ENCODE data around the gene SMYD4. TPM values are rescaled to one million over a fixed set of nuclear protein-coding genes. Genes with fewer than 3 reads are reported as not detected.

SMYD4 gene
- total and polyA plus RNA-seq, 2 experiments from 2014 or later: 17.0 to 21.9 TPM

GRCh38 chr17:1764284-1764683, 65.4 kb downstream of the SMYD4 start (continued):
- no peak for TF ChIP-seq CREB1 (CRISPR knock-in tag; IDR thresholded peaks at IDR 0.05; ENCODE audit: low read depth)
- TF ChIP-seq NANOG (IDR thresholded peaks at IDR 0.05; ENCODE audit: borderline replicate concordance): no peak
- no peak for TF ChIP-seq ZNF331 (CRISPR knock-in tag; IDR thresholded peaks at IDR 0.05; ENCODE audit: low read depth)

GRCh38 chr17:1762901-1763898, 66.5 kb downstream of the SMYD4 start:
- Histone ChIP-seq H3K36me3 (ENCODE audit: insufficient read depth) (no peaks in the 10 kb centered on the region), H3K4me3 (peak overlapping the region; percentile 44; the same call in 1 of the 2 replicates), H3K27me3 (ENCODE audit: insufficient read depth) (no peaks in the 10 kb centered on the region), H3K79me2 (replicated peaks; ENCODE audit: insufficient read depth) (no peaks in the 10 kb centered on the region), H3F3A (replicated peaks; ENCODE audit: low read depth) (peaks cover 9% of the 10 kb centered on the region; the same call in 1 of the 2 replicates), H3K27ac (ENCODE audit: low read depth) (no peak overlapping the region), H3K4me2 (peak overlapping the region; percentile 74), H2AFZ (peak overlapping the region; percentile 91), H4K20me1 (replicated peaks; ENCODE audit: insufficient read depth) (no peaks in the 10 kb centered on the region), H3K9me2 (ENCODE audit: insufficient read depth) (no peaks in the 10 kb centered on the region), H3K4me1 (ENCODE audit: insufficient read depth) (peaks cover 17% of the 10 kb centered on the region)
- ATAC-seq (peak; percentile 64), DNase-seq (ENCODE audit: low spot score) (peak; percentile 34)
- H3K4me1 Mint-ChIP-seq: peaks cover 23% of the 10 kb centered on the region
- H3K27ac Mint-ChIP-seq: peak overlapping the region; percentile 70; the same call in 1 of the 2 replicates
- H3K4me3 Mint-ChIP-seq: peak overlapping the region; percentile 67
- peaks cover 11% of the 10 kb centered on the region for H3K27me3 Mint-ChIP-seq (ENCODE audit: insufficient read depth, low read depth, poor library complexity)
- TF ChIP-seq EZH2phosphoT487 (IDR thresholded peaks at IDR 0.05; ENCODE audit: unreplicated experiment): no peak
- TF ChIP-seq REST (IDR thresholded peaks at IDR 0.05; ENCODE audit: unreplicated experiment): no peak
- no peak for TF ChIP-seq ETS1 (IDR thresholded peaks at IDR 0.05)
- TF ChIP-seq STAT1 (IDR thresholded peaks at IDR 0.05; ENCODE audit: unreplicated experiment): no peak
- no peak for TF ChIP-seq NANOG (IDR thresholded peaks at IDR 0.05; ENCODE audit: borderline replicate concordance)
- no peak for TF ChIP-seq CREB1 (CRISPR knock-in tag; IDR thresholded peaks at IDR 0.05; ENCODE audit: low read depth)
- TF ChIP-seq CTCF (conservative IDR thresholded peaks at IDR 0.05; ENCODE audit: low read depth in 2 of 2): no peak
- TF ChIP-seq POLR2AphosphoS5 (IDR thresholded peaks at IDR 0.05; ENCODE audit: low read depth): no peak
- no peak for TF ChIP-seq EZH2 (IDR thresholded peaks at IDR 0.05; ENCODE audit: low read depth, unreplicated experiment)
- H3K9me3 Mint-ChIP-seq: no peaks in the 10 kb centered on the region
- peaks cover 4% of the 10 kb centered on the region; the same call in 1 of the 3 replicates for H3K36me3 Mint-ChIP-seq (ENCODE audit: low read depth)
